Ishikawa (cell line): ENCODE data around the gene HOXB7.

Experiments
- EGR1 ChIP-seq: IDR thresholded peaks from 2 replicates; pipeline ENCODE4 v1.6.1; 2012
- EP300 ChIP-seq: IDR thresholded peaks from 2 replicates; pipeline ENCODE4 v1.6.1; 2012; ENCODE audit warnings: borderline replicate concordance
- FOXM1 ChIP-seq: IDR thresholded peaks from 2 replicates; pipeline ENCODE4 v1.6.1; 2012; ENCODE audit warnings: low read depth, borderline replicate concordance
- NFIC ChIP-seq: IDR thresholded peaks from 2 replicates; pipeline ENCODE4 v1.6.1; 2012
- TAF1 ChIP-seq: IDR thresholded peaks from 2 replicates; pipeline ENCODE4 v1.6.1; 2012; ENCODE audit warnings: low read depth, mild to moderate bottlenecking
- TCF12 ChIP-seq: IDR thresholded peaks from 2 replicates; pipeline ENCODE4 v1.6.1; 2012; ENCODE audit warnings: low read depth
- USF1 ChIP-seq: IDR thresholded peaks from 2 replicates; pipeline ENCODE4 v1.6.1; 2012
- TF ChIP-seq, protein P1 (sequence below): IDR thresholded peaks from 2 replicates; pipeline ENCODE4 v1.6.1; 2012; ENCODE audit warnings: low read depth, mild to moderate bottlenecking
- TF ChIP-seq, protein P2 (sequence below): IDR thresholded peaks from 2 replicates; pipeline ENCODE4 v1.6.1; 2012

DNA sequence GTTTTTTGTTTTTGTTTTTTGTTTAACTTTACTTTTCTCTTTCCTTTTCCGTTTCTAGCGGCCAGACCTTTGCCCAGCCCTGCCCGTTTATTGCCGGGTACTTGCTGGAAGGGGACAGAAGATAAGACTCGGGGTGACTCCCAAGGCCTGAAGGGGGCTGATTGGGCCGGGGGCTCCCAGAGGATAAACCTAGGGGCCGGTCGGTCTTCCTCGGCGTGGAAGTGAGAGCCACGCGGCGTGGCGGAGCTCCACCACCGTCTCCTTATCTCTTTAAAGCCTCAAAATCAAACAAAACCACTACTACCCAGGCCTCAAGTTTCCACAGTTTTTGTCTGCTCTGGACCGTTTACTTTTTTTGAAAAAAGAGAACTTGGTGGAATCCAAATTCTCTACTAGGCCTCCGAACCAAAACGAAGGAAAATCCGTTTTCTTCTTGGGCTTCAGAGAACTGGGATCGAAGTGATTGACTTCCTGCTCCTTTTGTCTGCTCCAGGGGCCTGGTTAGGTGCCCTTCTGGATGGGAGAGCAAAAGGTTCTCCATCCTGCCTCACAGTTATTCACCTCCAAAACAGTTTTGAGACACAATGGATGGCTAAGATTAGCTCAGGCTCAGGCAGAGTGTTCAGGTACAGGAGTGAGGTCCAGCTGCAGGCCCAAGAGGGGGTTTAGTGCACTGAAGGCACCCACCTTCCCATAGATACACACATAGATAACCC is 23.8 kb upstream of the HOXB7 start:
- TF ChIP-seq TCF12, result no peak
- TF ChIP-seq USF1, result no peak
- TF ChIP-seq NFIC, result no peak
- no peak for TF ChIP-seq FOXM1
- no peak for TF ChIP-seq TAF1
- no peak for TF ChIP-seq EP300
- TF ChIP-seq, protein P1, sequence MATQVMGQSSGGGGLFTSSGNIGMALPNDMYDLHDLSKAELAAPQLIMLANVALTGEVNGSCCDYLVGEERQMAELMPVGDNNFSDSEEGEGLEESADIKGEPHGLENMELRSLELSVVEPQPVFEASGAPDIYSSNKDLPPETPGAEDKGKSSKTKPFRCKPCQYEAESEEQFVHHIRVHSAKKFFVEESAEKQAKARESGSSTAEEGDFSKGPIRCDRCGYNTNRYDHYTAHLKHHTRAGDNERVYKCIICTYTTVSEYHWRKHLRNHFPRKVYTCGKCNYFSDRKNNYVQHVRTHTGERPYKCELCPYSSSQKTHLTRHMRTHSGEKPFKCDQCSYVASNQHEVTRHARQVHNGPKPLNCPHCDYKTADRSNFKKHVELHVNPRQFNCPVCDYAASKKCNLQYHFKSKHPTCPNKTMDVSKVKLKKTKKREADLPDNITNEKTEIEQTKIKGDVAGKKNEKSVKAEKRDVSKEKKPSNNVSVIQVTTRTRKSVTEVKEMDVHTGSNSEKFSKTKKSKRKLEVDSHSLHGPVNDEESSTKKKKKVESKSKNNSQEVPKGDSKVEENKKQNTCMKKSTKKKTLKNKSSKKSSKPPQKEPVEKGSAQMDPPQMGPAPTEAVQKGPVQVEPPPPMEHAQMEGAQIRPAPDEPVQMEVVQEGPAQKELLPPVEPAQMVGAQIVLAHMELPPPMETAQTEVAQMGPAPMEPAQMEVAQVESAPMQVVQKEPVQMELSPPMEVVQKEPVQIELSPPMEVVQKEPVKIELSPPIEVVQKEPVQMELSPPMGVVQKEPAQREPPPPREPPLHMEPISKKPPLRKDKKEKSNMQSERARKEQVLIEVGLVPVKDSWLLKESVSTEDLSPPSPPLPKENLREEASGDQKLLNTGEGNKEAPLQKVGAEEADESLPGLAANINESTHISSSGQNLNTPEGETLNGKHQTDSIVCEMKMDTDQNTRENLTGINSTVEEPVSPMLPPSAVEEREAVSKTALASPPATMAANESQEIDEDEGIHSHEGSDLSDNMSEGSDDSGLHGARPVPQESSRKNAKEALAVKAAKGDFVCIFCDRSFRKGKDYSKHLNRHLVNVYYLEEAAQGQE, result no peak
- TF ChIP-seq EGR1, result no peak
- TF ChIP-seq, protein P2, sequence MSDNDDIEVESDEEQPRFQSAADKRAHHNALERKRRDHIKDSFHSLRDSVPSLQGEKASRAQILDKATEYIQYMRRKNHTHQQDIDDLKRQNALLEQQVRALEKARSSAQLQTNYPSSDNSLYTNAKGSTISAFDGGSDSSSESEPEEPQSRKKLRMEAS, result no peak
